ENCODE results near the gene TMPRSS2. TPM values are rescaled to one million over a fixed set of nuclear protein-coding genes. Genes with fewer than 3 reads are reported as not detected.
A peak's percentile ranks its signal among the peaks of the same experiment; 100 is the strongest.

The TMPRSS2 gene
- total and polyA plus RNA-seq, 2 of the 13 experiments (the other 11 are each of a cell fraction or from before 2014, with no cell fraction given): 1.7 to 1.8 TPM

- peak; percentile 50; the same call in 1 of the 2 replicates for TF ChIP-seq PHF8 (CRISPR knock-in tag; IDR thresholded peaks at IDR 0.05)
- no peak for TF ChIP-seq SIX4 (CRISPR knock-in tag; IDR thresholded peaks at IDR 0.05)
- peak; percentile 80 for TF ChIP-seq CHD2 (IDR thresholded peaks at IDR 0.05; ENCODE audit: low read depth, low read length)
- TF ChIP-seq ZNF124 (CRISPR knock-in tag; IDR thresholded peaks at IDR 0.05): no peak
- TF ChIP-seq PTBP1 (IDR thresholded peaks at IDR 0.05; ENCODE audit: low read depth, low read length, poor library complexity, severe bottlenecking): no peak
- 0 out of 2 replicates have a peak, but pooled peaks have one; percentile 47 for TF ChIP-seq KLF13 (CRISPR knock-in tag; IDR thresholded peaks at IDR 0.05)
- no peak for TF ChIP-seq ZNF646 (CRISPR knock-in tag; IDR thresholded peaks at IDR 0.05)
- TF ChIP-seq ZNF687 (CRISPR knock-in tag; IDR thresholded peaks at IDR 0.05): peak; percentile 70
Observed at GRCh38 chr21:41425954-41426675, 81.8 kb downstream of the TMPRSS2 start, which contains the start of gene MX1 (continued).

Measured in HepG2 (cell line).